ENCODE results near the gene HAGHL. TPM values are rescaled to one million over a fixed set of nuclear protein-coding genes. Genes with fewer than 3 reads are reported as not detected.

HAGHL gene
- total and polyA plus RNA-seq, 7 experiments from 2014 or later, result 0.72 to 14.6 (median 9.4) TPM

- H3K9me3 Mint-ChIP-seq, result no peaks in the 10 kb centered on the region
- peak overlapping the region in 5 of 9 donors; percentile 38 to 75 (median 51) for H3K27ac Mint-ChIP-seq
- Histone ChIP-seq H3K4me1 (ENCODE audit: control insufficient read depth in 2 of 2, insufficient read depth in 2 of 2, low read length in 2 of 2) (peaks cover 9 to 29% of the 10 kb centered on the region in 2 donors), H3K36me3 (ENCODE audit: control insufficient read depth in 2 of 3, insufficient read depth in 3 of 3, low read length in 3 of 3) (peaks cover 0 to 49% (median 12%) of the 10 kb centered on the region in 3 experiments), H3K4me3 (ENCODE audit: low read length) (peak overlapping the region; percentile 52), H3K27ac (ENCODE audit: low read depth, low read length) (peak overlapping the region; percentile 78), H3K27me3 (ENCODE audit: control insufficient read depth in 2 of 2, insufficient read depth in 2 of 2, low read length in 2 of 2) (no peaks in the 10 kb centered on the region), H3K9me3 (ENCODE audit: control insufficient read depth in 2 of 3, low read length in 3 of 3) (no peaks in the 10 kb centered on the region)
- CTCF ChIA-PET, result interaction anchor here (1.2 kb wide), 1 partner anchor 16 kb away, joined by 4 read pairs; no protein-coding TSS in a partner anchor
- H3K36me3 Mint-ChIP-seq, result peaks cover 0 to 9% (median 0%) of the 10 kb centered on the region in 5 donors
- peak overlapping the region; percentile 58 to 87 (median 73) for H3K4me3 Mint-ChIP-seq
- DNase-seq (no peak), ATAC-seq (no peak)
- H3K4me1 Mint-ChIP-seq, result peaks cover 10 to 29% (median 18%) of the 10 kb centered on the region in 7 donors
- intact Hi-C loops (cut with micrococcal nuclease), result loop anchor here (1.0 to 5.0 kb wide), 9 partner anchors 12 to 739 kb away; partner anchors contain the start of genes METTL26 (in 2 of the 2), RHOT2 (in 2 of the 2), CIAO3 (in 1 of the 2) and FAM234A (in 1 of the 2)
- POLR2A ChIA-PET, result interaction anchor here (0.6 to 3.8 kb wide), 9 partner anchors 8 to 709 kb away, joined by 3 to 24 read pairs (median 4); partner anchors contain the start of genes RAB40C, RHBDL1, RHOT2 and WDR90
- no peaks in the 10 kb centered on the region for H3K27me3 Mint-ChIP-seq
Observed at GRCh38 chr16:683396-684070, 43.4 kb upstream of the HAGHL start.

DNA sequence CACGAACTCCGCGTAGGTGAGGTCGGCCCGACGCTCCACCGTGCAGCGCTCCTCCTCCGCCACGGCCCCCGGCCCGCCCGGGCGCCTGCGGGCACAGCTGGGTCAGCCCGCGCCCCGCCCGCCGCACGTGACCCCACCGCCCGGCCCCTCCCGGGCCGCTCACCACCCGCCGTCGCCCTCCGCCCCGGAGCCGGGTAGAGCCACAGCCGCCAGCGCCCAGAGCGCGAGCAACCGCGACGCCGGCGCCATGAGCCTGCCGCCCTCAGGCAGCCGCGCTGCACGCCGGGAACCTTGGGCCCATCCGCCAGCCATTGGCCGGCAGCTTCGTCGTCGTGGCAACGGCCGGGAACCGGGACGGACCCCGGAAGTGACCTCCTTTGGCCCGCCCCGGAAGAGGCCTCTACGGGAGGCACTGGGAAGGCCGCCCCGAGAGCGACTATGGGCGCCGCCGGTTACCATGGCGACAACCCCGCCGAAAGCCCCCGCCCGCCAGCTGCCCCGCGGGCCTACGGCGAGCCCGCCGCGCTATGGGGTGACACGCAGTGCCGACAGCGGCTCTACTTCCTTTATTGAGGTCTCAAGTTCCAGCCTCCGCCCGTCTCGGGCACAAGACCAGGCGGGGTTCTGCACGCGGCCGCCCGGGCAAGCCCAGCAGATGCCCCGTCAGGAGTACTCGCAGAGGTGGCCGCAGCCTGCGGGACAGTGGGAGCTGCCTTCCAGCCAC, 42.7 kb upstream of the HAGHL start, which contains the start of gene JMJD8:
Gene JMJD8, minus strand, starts transcription at position 264 of the 724 bp plus-strand sequence. Its CDS starts 15 bp downstream, at position 249.
- H3K27me3 Mint-ChIP-seq, result no peaks in the 10 kb centered on the region
- H3K4me1 Mint-ChIP-seq, result peaks cover 10 to 31% (median 22%) of the 10 kb centered on the region in 7 donors
- DNase-seq (peak; percentile 88 to 97 (median 91)), ATAC-seq (peak; percentile 75)
- peaks cover 9 to 36% of the 10 kb centered on the region in 2 donors for H3K4me1 ChIP-seq (ENCODE audit: control insufficient read depth in 2 of 2, insufficient read depth in 2 of 2, low read length in 2 of 2)
- H3K27ac Mint-ChIP-seq, result peak within 1 kb of the TSS in 6 of 9 donors; percentile 38 to 82 (median 58)
- intact Hi-C loops (cut with micrococcal nuclease), result loop anchor here (1.0 to 5.0 kb wide), 9 partner anchors 11 to 738 kb away; partner anchors contain the start of genes METTL26 (in 2 of the 2), RHOT2 (in 2 of the 2), CIAO3 (in 1 of the 2) and FAM234A (in 1 of the 2)
- CTCF ChIA-PET, result interaction anchor here (1.2 kb wide), 1 partner anchor 17 kb away, joined by 4 read pairs; no protein-coding TSS in a partner anchor
- no peaks in the 10 kb centered on the region for H3K9me3 Mint-ChIP-seq
- H3K27ac ChIP-seq (ENCODE audit: low read depth, low read length), result peak within 1 kb of the TSS; percentile 78
- H3K9me3 ChIP-seq (ENCODE audit: control insufficient read depth in 2 of 3, low read length in 3 of 3), result no peaks in the 10 kb centered on the region
- H3K36me3 ChIP-seq (ENCODE audit: control insufficient read depth in 2 of 3, insufficient read depth in 3 of 3, low read length in 3 of 3), result peaks cover 0 to 49% (median 12%) of the 10 kb centered on the region in 3 experiments
- peak within 1 kb of the TSS; percentile 52 for H3K4me3 ChIP-seq (ENCODE audit: low read length)
- H3K27me3 ChIP-seq (ENCODE audit: control insufficient read depth in 2 of 2, insufficient read depth in 2 of 2, low read length in 2 of 2), result no peaks in the 10 kb centered on the region
- peak within 1 kb of the TSS; percentile 58 to 87 (median 76) for H3K4me3 Mint-ChIP-seq
- peaks cover 0 to 9% (median 0%) of the 10 kb centered on the region in 5 donors for H3K36me3 Mint-ChIP-seq
- POLR2A ChIA-PET, result interaction anchor here (0.8 to 1.4 kb wide), 7 partner anchors 9 to 94 kb away, joined by 3 to 15 read pairs (median 3); partner anchors contain the start of genes RAB40C, RHBDL1 and WDR90

GRCh38 chr16:684961-685696, 41.8 kb upstream of the HAGHL start:
- peak overlapping the region in 3 of 10 donors; percentile 18 to 57 (median 41) for H3K4me3 Mint-ChIP-seq
- H3K4me3 ChIP-seq (ENCODE audit: low read length), result no peak overlapping the region
- no peaks in the 10 kb centered on the region for H3K9me3 Mint-ChIP-seq
- peaks cover 0 to 9% (median 1%) of the 10 kb centered on the region in 5 donors for H3K36me3 Mint-ChIP-seq
- intact Hi-C loops (cut with micrococcal nuclease), result loop anchor here (1.0 to 5.0 kb wide), 9 partner anchors 10 to 737 kb away; partner anchors contain the start of genes METTL26 (in 2 of the 2), RHOT2 (in 2 of the 2), CIAO3 (in 1 of the 2) and FAM234A (in 1 of the 2)
- H3K27ac ChIP-seq (ENCODE audit: low read depth, low read length), result peak overlapping the region; percentile 52
- ATAC-seq, result no peak
- no peaks in the 10 kb centered on the region for H3K9me3 ChIP-seq (ENCODE audit: control insufficient read depth in 2 of 3, low read length in 3 of 3)
- peaks cover 9 to 42% of the 10 kb centered on the region in 2 donors for H3K4me1 ChIP-seq (ENCODE audit: control insufficient read depth in 2 of 2, insufficient read depth in 2 of 2, low read length in 2 of 2)
- H3K4me1 Mint-ChIP-seq, result peaks cover 10 to 35% (median 22%) of the 10 kb centered on the region in 7 donors
- H3K36me3 ChIP-seq (ENCODE audit: control insufficient read depth in 2 of 3, insufficient read depth in 3 of 3, low read length in 3 of 3), result peaks cover 0 to 46% (median 12%) of the 10 kb centered on the region in 3 experiments
- no peaks in the 10 kb centered on the region for H3K27me3 ChIP-seq (ENCODE audit: control insufficient read depth in 2 of 2, insufficient read depth in 2 of 2, low read length in 2 of 2)
- ChIA-PET CTCF (interaction anchor here (1.2 kb wide), 1 partner anchor 18 kb away, joined by 4 read pairs; no protein-coding TSS in a partner anchor), POLR2A (interaction anchor here (0.6 to 2.2 kb wide), 5 partner anchors 8 to 22 kb away, joined by 3 to 15 read pairs (median 4); partner anchors contain the start of gene RHBDL1)
- H3K27me3 Mint-ChIP-seq, result no peaks in the 10 kb centered on the region
- DNase-seq, result no peak
- peak overlapping the region in 2 of 9 donors; percentile 25 to 46 for H3K27ac Mint-ChIP-seq

- peak overlapping the region in 6 of 10 donors; percentile 25 to 63 (median 48) for H3K4me3 Mint-ChIP-seq
- no peak overlapping the region for H3K4me3 ChIP-seq (ENCODE audit: low read length)
- peaks cover 0 to 9% (median 4%) of the 10 kb centered on the region in 5 donors for H3K36me3 Mint-ChIP-seq
- no peaks in the 10 kb centered on the region for H3K27me3 ChIP-seq (ENCODE audit: control insufficient read depth in 2 of 2, insufficient read depth in 2 of 2, low read length in 2 of 2)
- intact Hi-C loops (cut with micrococcal nuclease), result loop anchor here (2.0 kb wide), 3 partner anchors 17 to 623 kb away; partner anchors contain the start of genes CIAO3 (in 1 of the 2), RHOT2 (in 1 of the 2) and UBE2I (in 1 of the 2)
- H3K4me1 Mint-ChIP-seq, result peaks cover 8 to 40% (median 27%) of the 10 kb centered on the region in 7 donors
- H3K9me3 Mint-ChIP-seq, result no peaks in the 10 kb centered on the region
- H3K4me1 ChIP-seq (ENCODE audit: control insufficient read depth in 2 of 2, insufficient read depth in 2 of 2, low read length in 2 of 2), result peaks cover 8 to 41% of the 10 kb centered on the region in 2 donors
- POLR2A ChIA-PET, result interaction anchor here (1.1 to 2.2 kb wide), 2 partner anchors 10 to 15 kb away, joined by 3 to 10 read pairs; no protein-coding TSS in a partner anchor
- CTCF ChIA-PET, result no interaction called here
- ATAC-seq (no peak), DNase-seq (no peak)
- H3K27ac Mint-ChIP-seq, result peak overlapping the region in 1 of 9 donors; percentile 52
- H3K9me3 ChIP-seq (ENCODE audit: control insufficient read depth in 2 of 3, low read length in 3 of 3), result no peaks in the 10 kb centered on the region
- H3K36me3 ChIP-seq (ENCODE audit: control insufficient read depth in 2 of 3, insufficient read depth in 3 of 3, low read length in 3 of 3), result peaks cover 0 to 46% (median 12%) of the 10 kb centered on the region in 3 experiments
- no peak overlapping the region for H3K27ac ChIP-seq (ENCODE audit: low read depth, low read length)
- H3K27me3 Mint-ChIP-seq, result no peaks in the 10 kb centered on the region
Observed at GRCh38 chr16:685967-686366, 40.9 kb upstream of the HAGHL start.

- Mint-ChIP-seq H3K27ac (peak overlapping the region in 2 of 9 donors; percentile 23 to 52), H3K4me1 (peaks cover 5 to 36% (median 26%) of the 10 kb centered on the region in 7 donors), H3K4me3 (peak overlapping the region in 2 of 10 donors; percentile 12 to 63), H3K36me3 (peaks cover 0 to 8% (median 4%) of the 10 kb centered on the region in 5 donors), H3K27me3 (no peaks in the 10 kb centered on the region), H3K9me3 (peaks cover 0 to 2% (median 0%) of the 10 kb centered on the region in 11 donors)
- no peak for DNase-seq
- ChIA-PET POLR2A (interaction anchor here (0.6 to 2.2 kb wide), 4 partner anchors 9 to 1829 kb away, joined by 3 to 10 read pairs (median 3); no protein-coding TSS in a partner anchor), CTCF (no interaction called here)
- H3K4me3 ChIP-seq (ENCODE audit: low read length), result no peak overlapping the region
- H3K9me3 ChIP-seq (ENCODE audit: control insufficient read depth in 2 of 3, low read length in 3 of 3), result no peaks in the 10 kb centered on the region
- H3K27ac ChIP-seq (ENCODE audit: low read depth, low read length), result no peak overlapping the region
- no peak for ATAC-seq
- intact Hi-C loops (cut with micrococcal nuclease), result no loop called here
- peaks cover 0 to 42% (median 12%) of the 10 kb centered on the region in 3 experiments for H3K36me3 ChIP-seq (ENCODE audit: control insufficient read depth in 2 of 3, insufficient read depth in 3 of 3, low read length in 3 of 3)
- H3K4me1 ChIP-seq (ENCODE audit: control insufficient read depth in 2 of 2, insufficient read depth in 2 of 2, low read length in 2 of 2), result peaks cover 7 to 34% of the 10 kb centered on the region in 2 donors
- H3K27me3 ChIP-seq (ENCODE audit: control insufficient read depth in 2 of 2, insufficient read depth in 2 of 2, low read length in 2 of 2), result no peaks in the 10 kb centered on the region
Observed at GRCh38 chr16:686459-687260, 40.2 kb upstream of the HAGHL start.

Data from naive thymus-derived CD4-positive, alpha-beta T cell (primary cell).